GM21360 (cell line): ENCODE data around the gene KRTAP10-12.

Experiments
- ATAC-seq: cut with Tn5 transposase; IDR thresholded peaks from one replicate; pipeline ENCODE4 v1.9.1; 2021; ENCODE audit warnings: mild to moderate bottlenecking, moderate library complexity; ENCODE audit not compliant: unreplicated experiment

KRTAP10-12 gene

GRCh38 chr21:44710756-44711326, 13.9 kb downstream of the KRTAP10-12 start:
- ATAC-seq = no peak

GRCh38 chr21:44711327-44712202, 14.6 kb downstream of the KRTAP10-12 start, which contains the start of gene TSPEAR:
Gene TSPEAR, minus strand, starts transcription at chr21:44711572. Its CDS starts 58 bp downstream, at chr21:44711514.
- no peak for ATAC-seq

GRCh38 chr21:44712203-44713028, 15.4 kb downstream of the KRTAP10-12 start:
- no peak for ATAC-seq

- no peak for ATAC-seq
Measured at GRCh38 chr21:44713130-44713529, 16.2 kb downstream of the KRTAP10-12 start.

GRCh38 chr21:44713846-44714245, 16.9 kb downstream of the KRTAP10-12 start:
- no peak for ATAC-seq

GRCh38 chr21:44714905-44715304, 17.9 kb downstream of the KRTAP10-12 start:
- no peak for ATAC-seq

- ATAC-seq = no peak
Measured at GRCh38 chr21:44716984-44717383, 20.0 kb downstream of the KRTAP10-12 start.

GRCh38 chr21:44718093-44718492, 21.1 kb downstream of the KRTAP10-12 start:
- no peak for ATAC-seq

GRCh38 chr21:44718571-44718970, 21.6 kb downstream of the KRTAP10-12 start:
- no peak for ATAC-seq

- ATAC-seq = no peak
Measured at GRCh38 chr21:44720170-44720569, 23.2 kb downstream of the KRTAP10-12 start.

- no peak for ATAC-seq
Measured at GRCh38 chr21:44722731-44723130, 25.8 kb downstream of the KRTAP10-12 start.

GRCh38 chr21:44723177-44724131, 26.5 kb downstream of the KRTAP10-12 start:
- ATAC-seq = no peak

GRCh38 chr21:44724196-44724595, 27.2 kb downstream of the KRTAP10-12 start:
- ATAC-seq = no peak

GRCh38 chr21:44724926-44725325, 28.0 kb downstream of the KRTAP10-12 start:
- no peak for ATAC-seq

GRCh38 chr21:44726826-44727225, 29.9 kb downstream of the KRTAP10-12 start:
- no peak for ATAC-seq

- no peak for ATAC-seq
Measured at GRCh38 chr21:44727321-44727720, 30.3 kb downstream of the KRTAP10-12 start.

- ATAC-seq = no peak
Measured at GRCh38 chr21:44727757-44728156, 30.8 kb downstream of the KRTAP10-12 start.

GRCh38 chr21:44728716-44729115, 31.7 kb downstream of the KRTAP10-12 start:
- no peak for ATAC-seq

- ATAC-seq = no peak
Measured at GRCh38 chr21:44729336-44730027, 32.5 kb downstream of the KRTAP10-12 start.

GRCh38 chr21:44730028-44730395, 33.0 kb downstream of the KRTAP10-12 start:
- ATAC-seq = no peak
